Brain microvascular endothelial cell (primary cell): ENCODE data around the gene SIGLEC1.

Experiments
- DNase-seq: peaks from one replicate; pipeline ENCODE4 v3.0.0-alpha.2; 2020
- H3K27ac ChIP-seq: fragments of 250-450 bp; sonication (Bioruptor Pico); 2 replicates; pipeline ENCODE4 v1.5.1; 2020; ENCODE audit warnings: mild to moderate bottlenecking, moderate library complexity
- H3K27me3 ChIP-seq: fragments of 250-450 bp; sonication (Bioruptor Pico); replicated peaks from 2 replicates; pipeline ENCODE4 v1.5.1; 2020; ENCODE audit warnings: mild to moderate bottlenecking
- H3K36me3 ChIP-seq: fragments of 250-450 bp; sonication (Bioruptor Pico); replicated peaks from 2 replicates; pipeline ENCODE4 v1.5.1; 2020; ENCODE audit warnings: mild to moderate bottlenecking
- H3K4me3 ChIP-seq: 2 replicates; pipeline ENCODE4 v1.5.1; 2011; ENCODE audit warnings: low read depth, mild to moderate bottlenecking, control low read depth, low read length, moderate library complexity
- in situ Hi-C: cut with HindIII; loops from 2 replicates; pipeline ENCODE4 v1.10.0; 2017; ENCODE audit warnings: low sequenced_read_pairs, low pct_ligation_motif_present
- TF ChIP-seq, protein P1 (sequence below): IDR thresholded peaks from 2 replicates; pipeline ENCODE4 v1.5.1; 2011; ENCODE audit warnings: low read depth, mild to moderate bottlenecking, moderate library complexity, low read length, control low read depth, inconsistent platforms; ENCODE audit errors: missing control alignments

SIGLEC1 gene

GRCh38 chr20:3680701-3681351 lies 31.6 kb downstream of the SIGLEC1 start:
- H3K36me3 ChIP-seq, result no peaks in the 10 kb centered on the region
- peaks cover 8% of the 10 kb centered on the region for H3K27me3 ChIP-seq
- DNase-seq, result no peak
- H3K4me3 ChIP-seq, result no peak overlapping the region
- in situ Hi-C loops, result no loop called here
- TF ChIP-seq, protein P1, sequence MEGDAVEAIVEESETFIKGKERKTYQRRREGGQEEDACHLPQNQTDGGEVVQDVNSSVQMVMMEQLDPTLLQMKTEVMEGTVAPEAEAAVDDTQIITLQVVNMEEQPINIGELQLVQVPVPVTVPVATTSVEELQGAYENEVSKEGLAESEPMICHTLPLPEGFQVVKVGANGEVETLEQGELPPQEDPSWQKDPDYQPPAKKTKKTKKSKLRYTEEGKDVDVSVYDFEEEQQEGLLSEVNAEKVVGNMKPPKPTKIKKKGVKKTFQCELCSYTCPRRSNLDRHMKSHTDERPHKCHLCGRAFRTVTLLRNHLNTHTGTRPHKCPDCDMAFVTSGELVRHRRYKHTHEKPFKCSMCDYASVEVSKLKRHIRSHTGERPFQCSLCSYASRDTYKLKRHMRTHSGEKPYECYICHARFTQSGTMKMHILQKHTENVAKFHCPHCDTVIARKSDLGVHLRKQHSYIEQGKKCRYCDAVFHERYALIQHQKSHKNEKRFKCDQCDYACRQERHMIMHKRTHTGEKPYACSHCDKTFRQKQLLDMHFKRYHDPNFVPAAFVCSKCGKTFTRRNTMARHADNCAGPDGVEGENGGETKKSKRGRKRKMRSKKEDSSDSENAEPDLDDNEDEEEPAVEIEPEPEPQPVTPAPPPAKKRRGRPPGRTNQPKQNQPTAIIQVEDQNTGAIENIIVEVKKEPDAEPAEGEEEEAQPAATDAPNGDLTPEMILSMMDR, result no peak
- no peak overlapping the region for H3K27ac ChIP-seq

GRCh38 chr20:3679749-3680700 lies 32.4 kb downstream of the SIGLEC1 start:
- DNase-seq, result peak; percentile 44
- no peaks in the 10 kb centered on the region for H3K36me3 ChIP-seq
- in situ Hi-C loops, result no loop called here
- TF ChIP-seq, protein P1, result no peak
- no peak overlapping the region for H3K4me3 ChIP-seq
- H3K27me3 ChIP-seq, result peaks cover 11% of the 10 kb centered on the region
- H3K27ac ChIP-seq, result no peak overlapping the region

DNA sequence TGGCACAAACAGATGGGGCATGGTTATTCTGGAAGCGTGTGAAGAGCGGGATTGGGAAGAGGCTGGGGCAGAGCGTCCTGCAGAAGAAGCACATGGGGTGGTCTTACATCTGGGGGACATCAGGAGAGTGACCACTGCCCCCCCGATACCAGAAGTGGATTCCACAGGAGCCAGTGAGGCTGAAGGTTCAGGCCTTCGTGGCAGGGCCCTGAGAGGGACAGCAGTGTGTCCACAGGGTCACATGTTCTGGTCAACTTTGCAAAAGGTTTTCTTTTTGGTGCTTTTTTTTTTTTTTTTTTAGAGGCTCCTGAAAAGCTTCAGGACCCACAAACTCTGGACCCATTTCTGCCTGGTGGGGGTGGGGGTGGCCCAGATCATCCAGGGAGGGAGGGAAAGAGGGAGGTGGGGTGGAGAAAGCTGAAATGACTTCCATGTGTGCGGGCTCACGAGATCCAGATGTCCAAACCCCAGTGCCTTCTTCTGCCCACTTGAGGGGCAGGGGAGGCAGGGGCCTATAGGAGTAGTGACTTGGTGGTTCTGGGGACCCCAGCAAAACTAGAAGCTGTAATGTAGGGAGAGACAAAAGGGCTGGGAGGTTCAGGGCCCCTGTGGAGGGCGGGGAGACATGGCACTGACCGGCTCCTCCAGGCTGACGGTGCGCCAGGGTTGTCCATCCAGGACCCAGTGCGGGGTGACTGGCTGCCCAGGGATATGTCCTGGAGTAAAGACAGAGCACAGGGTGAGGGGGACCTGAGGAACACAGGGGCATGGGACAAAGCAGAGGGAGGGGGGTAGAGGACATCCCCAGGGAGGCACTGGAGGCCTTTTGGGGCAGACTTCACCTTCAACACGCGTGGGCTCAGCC lies 33.3 kb downstream of the SIGLEC1 start:
- H3K27ac ChIP-seq, result no peak overlapping the region
- no peak for DNase-seq
- H3K27me3 ChIP-seq, result peaks cover 11% of the 10 kb centered on the region
- TF ChIP-seq, protein P1, result no peak
- H3K4me3 ChIP-seq, result no peak overlapping the region
- H3K36me3 ChIP-seq, result no peaks in the 10 kb centered on the region
- in situ Hi-C loops, result no loop called here

GRCh38 chr20:3678198-3678597 lies 34.2 kb downstream of the SIGLEC1 start:
- DNase-seq, result no peak
- no peak overlapping the region for H3K4me3 ChIP-seq
- H3K27ac ChIP-seq, result no peak overlapping the region
- H3K27me3 ChIP-seq, result peaks cover 11% of the 10 kb centered on the region
- in situ Hi-C loops, result no loop called here
- no peaks in the 10 kb centered on the region for H3K36me3 ChIP-seq
- TF ChIP-seq, protein P1, result no peak

DNA sequence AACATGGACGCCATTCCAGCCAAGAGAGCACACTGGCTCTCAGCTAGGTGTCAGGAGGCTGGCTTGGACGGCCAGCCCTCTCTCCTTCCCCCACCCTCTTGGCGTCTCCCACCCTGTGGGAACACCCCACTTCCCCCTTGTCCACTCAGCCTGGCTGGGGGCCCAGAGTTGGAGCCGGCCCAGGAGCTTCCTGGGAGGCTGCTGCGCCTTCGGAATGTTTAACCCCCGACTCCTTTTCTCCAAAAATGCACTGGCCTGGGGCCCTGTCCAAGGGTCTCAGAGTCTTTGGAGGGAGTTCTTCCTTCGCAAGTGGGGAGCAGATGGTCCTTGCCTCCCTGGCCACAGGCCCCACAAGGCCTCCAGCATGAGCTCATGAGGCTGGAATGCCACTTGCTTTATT lies 34.7 kb downstream of the SIGLEC1 start:
- H3K36me3 ChIP-seq, result no peaks in the 10 kb centered on the region
- in situ Hi-C loops, result no loop called here
- TF ChIP-seq, protein P1, result no peak
- DNase-seq, result no peak
- peaks cover 11% of the 10 kb centered on the region for H3K27me3 ChIP-seq
- no peak overlapping the region for H3K27ac ChIP-seq
- H3K4me3 ChIP-seq, result no peak overlapping the region
